NCI-H1105 (cell line): Measurements from ENCODE around the gene FBXL14.
"Not testable (repeated sequence)": the region's sequence is repeated elsewhere in the genome, so short reads cannot be mapped to it uniquely, and the experiment has no call there.

ENCODE experiments used
- DNase-seq: peaks from one replicate; lab custom pipeline; 2025; lab: John Stamatoyannopoulos, UW

FBXL14 gene

DNA sequence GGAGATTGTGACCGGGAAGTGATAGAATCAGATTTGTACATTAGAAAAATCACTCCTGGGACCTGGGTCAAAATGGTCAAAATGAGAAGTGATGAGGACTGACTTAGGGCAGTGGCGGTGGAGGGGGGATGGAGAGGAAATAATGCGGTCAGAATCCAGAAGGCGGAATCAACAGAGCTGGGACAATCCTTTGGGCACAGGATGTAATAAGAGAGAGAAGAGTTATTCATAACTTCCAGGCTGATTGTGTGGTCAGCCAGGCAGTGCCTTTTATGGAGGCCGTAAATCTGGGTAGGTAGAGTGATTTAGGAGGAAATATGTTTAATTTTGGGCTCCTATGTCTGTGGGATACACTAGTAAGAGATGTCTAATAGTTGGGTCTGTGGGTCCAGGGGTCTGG lies 21.6 kb downstream of the FBXL14 start:
- DNase-seq = no peak

DNA sequence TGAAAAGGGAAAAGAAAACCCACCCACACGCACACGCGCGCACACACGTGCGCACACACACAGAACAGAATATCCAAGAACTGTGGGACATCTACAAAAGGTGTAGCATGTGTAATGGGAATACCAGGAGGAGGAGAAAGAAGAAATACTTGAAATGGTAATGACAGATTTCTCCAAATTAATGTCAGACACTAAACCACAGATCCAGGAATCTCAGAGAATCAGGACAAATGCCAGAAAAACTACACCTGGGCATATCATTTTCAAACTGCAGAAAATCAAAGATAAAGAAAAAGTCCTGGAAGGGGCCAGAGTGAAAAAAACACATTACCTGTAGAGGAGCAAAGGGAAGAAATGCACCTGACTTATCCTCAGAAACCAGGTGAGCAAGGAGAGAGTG lies 26.5 kb downstream of the FBXL14 start:
- DNase-seq = no peak

GRCh38 chr12:1566449-1567135 lies 27.8 kb downstream of the FBXL14 start:
- no peak for DNase-seq

- DNase-seq = no peak
Observed at GRCh38 chr12:1565172-1565571, 29.2 kb downstream of the FBXL14 start.

DNA sequence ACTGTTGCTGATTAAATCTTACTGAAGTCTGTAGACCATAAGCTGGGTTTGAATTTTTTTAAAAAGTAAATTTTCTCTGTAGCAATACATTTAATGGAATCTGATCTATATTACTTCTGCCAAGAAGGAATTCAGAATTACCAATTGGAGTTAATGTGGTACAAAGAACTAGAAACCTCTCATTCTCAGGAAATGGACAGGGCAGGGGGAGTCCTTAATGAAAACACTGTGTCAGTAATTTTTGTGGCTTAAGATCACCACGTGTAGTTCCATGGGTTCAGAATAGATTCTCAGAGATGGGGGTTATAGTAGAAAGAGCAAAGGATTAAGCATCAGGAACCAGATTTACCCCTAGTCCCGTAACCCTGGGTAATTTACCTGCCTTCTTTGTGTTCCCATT lies 30.3 kb downstream of the FBXL14 start:
- DNase-seq = no peak

DNA sequence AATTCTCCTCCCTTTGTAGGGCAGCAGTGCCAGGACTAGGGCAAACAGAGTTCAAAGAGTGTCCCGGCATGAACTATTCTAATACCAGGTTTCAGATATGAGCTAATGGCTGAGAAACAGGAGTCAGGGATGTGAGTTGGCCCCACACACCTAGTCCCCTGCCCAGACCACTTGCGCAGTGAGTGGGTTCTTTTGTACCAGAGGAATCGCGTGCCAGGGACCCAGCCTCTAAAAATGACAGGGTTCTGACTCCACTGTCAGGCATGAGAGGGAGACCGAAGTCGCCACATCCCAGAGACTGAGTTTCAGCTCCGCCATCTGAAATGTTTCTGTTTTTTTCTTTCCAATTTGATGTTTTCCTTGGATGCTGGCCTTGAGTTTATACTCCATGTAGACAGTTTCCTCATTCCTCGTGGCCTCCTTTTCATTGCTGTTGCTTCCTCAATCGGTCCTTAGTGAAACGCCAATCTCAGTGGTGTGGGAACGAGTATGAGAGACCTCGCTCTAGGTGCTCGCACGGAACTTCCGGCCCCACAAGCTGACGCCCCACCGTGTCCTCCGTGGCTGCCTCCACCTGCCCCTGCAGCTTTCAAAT lies 31.5 kb downstream of the FBXL14 start:
- DNase-seq = no peak

GRCh38 chr12:1560704-1561103 lies 33.7 kb downstream of the FBXL14 start:
- no peak for DNase-seq

DNA sequence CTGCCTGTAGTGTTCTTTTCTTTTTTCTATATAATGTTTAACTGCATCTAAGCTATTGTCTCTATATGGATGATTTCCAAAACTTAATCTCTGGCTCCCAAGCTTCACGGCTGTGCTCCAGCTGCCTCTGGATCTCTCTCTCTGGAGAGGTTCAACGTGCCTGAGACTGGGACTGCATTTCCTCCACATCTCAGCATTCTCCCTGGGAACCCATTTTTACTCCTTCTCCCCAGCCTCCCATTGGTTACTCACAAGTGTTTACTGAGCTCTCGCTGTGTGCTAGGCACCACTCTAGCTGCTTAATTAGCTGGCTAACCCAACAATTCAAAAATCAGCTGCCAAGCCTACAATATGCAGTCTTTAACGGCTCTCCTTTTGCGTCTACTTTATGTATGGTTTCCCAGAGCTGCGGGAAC lies 34.7 kb downstream of the FBXL14 start:
- peak; percentile 35 for DNase-seq

DNA sequence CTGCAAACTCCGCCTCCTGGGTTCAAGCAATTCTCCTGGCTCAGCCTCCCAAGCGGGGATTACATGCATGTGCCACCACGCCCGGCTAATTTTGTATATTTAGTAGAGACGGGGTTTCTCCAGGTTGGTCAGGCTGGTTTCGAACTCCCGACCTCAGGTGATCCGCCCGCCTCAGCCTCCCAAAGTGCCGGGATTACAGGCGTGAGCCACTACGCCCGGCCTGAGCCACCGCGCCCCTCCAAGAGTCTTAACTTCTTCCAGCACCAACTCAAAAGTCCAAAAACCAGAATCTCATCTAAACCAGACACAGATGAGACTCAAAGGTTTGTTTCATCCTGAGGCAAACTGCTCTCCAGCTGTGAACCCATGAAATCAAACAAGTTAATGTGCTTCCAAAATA lies 36.3 kb downstream of the FBXL14 start:
- DNase-seq = not testable (repeated sequence)

GRCh38 chr12:1553987-1554982 lies 40.1 kb downstream of the FBXL14 start:
- DNase-seq = no peak

- no peak for DNase-seq
Observed at GRCh38 chr12:1553536-1553935, 40.8 kb downstream of the FBXL14 start.

GRCh38 chr12:1552911-1553491 lies 41.4 kb downstream of the FBXL14 start:
- DNase-seq = no peak

DNA sequence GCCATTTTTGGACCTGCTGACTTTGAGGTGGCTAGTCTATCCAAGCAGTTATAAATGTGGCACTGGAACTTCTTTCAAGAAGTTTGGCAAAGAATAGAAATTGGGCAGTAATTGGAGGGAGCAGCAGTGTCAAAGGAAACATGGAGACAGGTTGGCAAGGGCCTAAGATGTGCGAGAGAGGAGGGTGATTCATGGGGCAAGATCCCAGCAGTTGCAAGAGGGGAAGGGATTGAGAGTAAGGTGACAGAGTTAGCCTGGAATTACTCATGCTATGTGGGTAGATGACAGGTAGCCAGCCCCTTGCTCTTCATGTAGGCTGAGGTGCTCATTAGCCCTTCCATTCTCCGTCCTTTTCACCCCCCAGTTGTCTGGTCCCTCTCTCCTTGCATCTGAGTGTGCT lies 42.2 kb downstream of the FBXL14 start:
- no peak for DNase-seq

- no peak for DNase-seq
Observed at GRCh38 chr12:1551496-1551895, 42.9 kb downstream of the FBXL14 start.

- no peak for DNase-seq
Observed at GRCh38 chr12:1546931-1547640, 47.3 kb downstream of the FBXL14 start.

DNA sequence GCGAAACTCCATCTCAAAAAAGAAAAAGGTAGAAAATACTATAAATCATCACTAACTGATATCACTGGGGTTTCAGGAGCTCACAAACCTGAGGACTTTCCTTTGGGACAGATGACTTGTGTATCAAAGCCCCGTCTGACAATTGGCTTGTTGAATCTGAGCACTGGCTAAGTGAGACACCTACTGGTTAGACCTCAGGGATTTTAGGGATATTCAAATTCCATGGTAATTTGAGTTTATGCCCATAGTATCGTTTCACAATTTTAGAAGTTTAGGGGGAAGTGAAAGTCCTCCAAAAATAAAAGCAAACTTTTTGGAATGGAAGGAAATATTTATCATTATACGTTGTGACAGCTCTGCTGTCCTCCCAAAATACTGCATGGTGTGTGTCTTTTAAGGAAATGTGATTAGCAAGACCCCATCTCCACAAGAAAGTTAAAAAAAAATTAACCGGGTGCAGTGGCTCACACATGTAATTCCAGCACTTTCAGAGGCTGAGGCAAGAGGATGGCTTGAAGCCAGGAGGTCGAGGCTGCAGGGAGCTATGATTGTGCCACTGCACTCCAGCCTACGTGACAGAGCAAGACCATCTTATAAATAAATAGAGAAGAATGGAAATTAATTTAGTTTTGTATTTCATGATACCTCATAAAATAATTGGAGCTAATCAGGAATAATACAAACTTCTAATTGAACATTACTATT lies 49.2 kb downstream of the FBXL14 start:
- no peak for DNase-seq

GRCh38 chr12:1542599-1542998 lies 51.8 kb downstream of the FBXL14 start:
- no peak for DNase-seq

DNA sequence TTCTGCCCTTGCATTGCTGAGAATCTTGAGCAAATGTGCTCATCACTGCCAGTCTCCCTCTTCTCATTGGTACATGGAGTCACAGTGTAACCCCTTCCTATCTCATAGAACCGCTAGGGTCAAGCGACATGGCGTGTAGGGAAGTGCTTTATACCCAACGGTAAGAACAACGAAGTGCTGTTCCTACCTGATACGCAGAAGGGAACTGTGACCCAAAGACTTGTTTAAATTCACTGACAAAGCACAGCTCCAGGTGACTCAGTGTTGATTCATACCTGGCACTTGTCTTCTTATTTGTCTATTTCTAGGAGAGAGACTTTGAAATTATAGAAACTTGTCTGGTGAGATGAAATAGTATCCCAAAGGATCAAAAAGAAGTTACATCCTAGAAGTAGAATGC lies 53.7 kb downstream of the FBXL14 start:
- no peak for DNase-seq

GRCh38 chr12:1539135-1539534 lies 55.2 kb downstream of the FBXL14 start:
- DNase-seq = no peak

DNA sequence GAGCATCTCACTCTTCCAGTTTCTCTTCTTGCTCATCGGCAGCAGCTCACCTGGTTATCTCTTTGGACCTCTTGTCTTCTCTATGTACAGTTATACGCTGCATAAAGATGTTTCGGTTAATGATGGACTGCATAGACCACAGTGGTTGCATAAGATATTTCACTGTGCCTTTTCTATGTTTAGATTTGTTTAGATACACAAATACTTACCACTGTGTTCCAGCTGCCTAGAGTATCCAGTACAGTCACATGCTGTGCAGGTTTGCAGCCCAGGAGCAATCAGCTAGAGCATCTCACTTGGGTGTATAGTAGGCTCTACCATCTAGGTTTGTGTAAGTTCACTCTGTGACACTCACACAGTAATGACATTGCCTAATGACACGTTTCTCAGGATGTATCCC lies 57.6 kb downstream of the FBXL14 start:
- no peak for DNase-seq

- DNase-seq = no peak
Observed at GRCh38 chr12:1534748-1535147, 59.6 kb downstream of the FBXL14 start.
